GM18505 (cell line): ENCODE measurements around the gene WBP2.

Source experiments
- ATAC-seq: cut with Tn5 transposase; IDR thresholded peaks from one replicate; pipeline ENCODE4 v1.9.1; 2021; ENCODE audit not compliant: unreplicated experiment
- POLR2A ChIP-seq: IDR thresholded peaks from 4 replicates; pipeline ENCODE4 v1.6.1; 2011; ENCODE audit warnings: borderline replicate concordance; ENCODE audit not compliant: insufficient read depth, insufficient read length; ENCODE audit errors: extremely low read depth

Gene WBP2

DNA sequence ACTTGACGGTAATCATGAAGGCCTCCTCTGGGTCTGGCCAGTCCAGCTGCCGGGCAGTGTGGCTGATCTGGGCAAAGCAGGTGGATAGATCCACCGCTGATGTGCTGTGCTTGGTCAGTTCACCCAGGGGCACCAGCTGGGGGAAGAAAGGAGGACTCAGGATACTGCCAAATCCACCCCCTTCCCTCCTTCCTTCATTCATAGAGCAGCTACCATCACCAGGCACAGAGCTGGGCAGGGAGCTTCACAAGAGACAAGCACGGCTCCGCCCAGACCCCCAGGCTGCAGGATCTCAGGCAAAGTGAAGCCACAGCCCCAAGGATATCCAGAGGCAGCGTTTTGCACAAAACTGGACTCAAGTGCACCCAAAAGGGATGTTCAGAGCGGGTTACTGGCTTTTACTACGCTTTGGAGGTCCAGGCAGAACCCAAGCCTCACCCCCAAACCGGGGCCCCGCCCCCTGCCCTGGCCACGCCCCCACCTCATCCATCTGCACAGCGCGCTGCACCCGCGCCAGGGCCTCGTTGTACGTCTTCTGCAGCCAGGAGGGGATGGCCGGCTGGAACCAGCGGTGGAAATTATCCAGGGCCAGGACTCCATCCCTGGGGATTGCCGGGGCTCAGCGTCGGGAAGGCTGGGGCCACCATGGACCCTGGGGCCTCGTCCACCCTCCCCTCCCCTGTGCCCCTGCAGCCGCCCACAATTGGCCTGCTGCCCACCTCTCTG lies 20.0 kb downstream of the WBP2 start:
- no peak for TF ChIP-seq POLR2A
- ATAC-seq: no peak

DNA sequence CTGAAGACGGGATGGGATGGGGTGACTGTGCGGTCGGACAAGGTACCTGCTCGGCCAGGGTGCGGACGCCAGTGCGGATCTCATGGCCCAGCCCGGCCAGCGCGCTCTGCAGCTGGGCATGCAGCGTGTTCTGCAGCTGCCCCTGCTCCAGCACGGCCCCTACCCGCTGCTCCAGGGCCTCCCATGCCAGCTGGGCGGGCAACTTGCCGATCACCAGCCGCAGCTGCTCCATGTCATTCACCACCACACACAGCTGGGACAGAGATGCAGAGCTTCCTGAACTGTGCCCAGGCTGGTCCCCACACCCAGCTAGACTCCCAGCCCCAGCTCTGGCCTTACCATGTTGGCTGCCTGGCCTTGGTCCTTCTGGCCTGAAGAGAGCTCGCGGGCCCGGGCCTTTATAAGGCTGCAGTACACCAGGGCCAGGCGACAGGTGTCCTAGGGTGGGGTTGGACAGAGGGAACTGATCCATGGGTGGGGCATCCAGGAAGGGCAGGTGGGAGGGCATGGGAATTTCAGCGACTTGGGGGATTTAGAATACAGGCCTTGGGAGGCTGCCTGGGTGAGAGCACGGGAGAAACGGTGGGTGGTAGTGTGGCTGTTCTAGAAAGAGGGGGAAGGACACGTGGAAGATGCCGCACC lies 20.7 kb downstream of the WBP2 start:
- TF ChIP-seq POLR2A: no peak
- ATAC-seq: no peak

DNA sequence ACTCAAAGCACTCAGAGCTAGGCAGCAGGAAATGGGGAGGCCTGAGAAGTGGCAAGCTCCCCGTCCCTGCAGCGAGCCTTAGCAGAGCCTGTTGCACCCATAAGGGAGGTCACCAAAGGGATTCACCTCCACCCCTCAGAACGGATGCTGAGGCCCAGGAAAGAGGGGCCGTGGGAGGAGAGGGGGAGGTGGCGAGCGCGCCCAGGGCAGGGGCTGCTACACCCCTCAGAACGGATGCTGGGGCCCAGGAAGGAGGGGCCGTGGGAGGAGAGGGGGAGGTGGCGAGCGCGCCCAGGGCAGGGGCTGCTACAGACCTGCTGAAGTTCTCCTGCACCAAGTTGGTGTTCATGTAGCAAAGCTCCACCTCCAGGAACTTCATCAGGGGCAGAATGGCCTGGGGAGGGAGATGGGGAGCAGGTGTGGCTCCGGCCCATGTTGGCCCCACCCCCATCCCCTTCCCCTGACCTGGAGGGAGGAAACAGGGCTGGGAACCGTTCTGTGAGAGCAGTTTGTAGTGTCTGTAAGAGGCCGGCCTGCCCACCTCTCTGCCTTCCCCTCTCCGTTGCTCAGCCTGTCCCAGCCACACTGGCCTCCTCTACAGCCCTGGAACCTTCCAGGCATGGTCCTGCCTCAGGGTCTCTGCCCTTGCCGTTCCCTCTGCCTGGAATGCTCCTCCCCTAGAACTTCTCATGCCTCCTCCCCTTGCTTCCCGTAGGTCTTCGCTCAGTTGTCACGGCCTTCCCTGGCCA lies 22.3 kb downstream of the WBP2 start:
- TF ChIP-seq POLR2A: no peak
- no peak for ATAC-seq

DNA sequence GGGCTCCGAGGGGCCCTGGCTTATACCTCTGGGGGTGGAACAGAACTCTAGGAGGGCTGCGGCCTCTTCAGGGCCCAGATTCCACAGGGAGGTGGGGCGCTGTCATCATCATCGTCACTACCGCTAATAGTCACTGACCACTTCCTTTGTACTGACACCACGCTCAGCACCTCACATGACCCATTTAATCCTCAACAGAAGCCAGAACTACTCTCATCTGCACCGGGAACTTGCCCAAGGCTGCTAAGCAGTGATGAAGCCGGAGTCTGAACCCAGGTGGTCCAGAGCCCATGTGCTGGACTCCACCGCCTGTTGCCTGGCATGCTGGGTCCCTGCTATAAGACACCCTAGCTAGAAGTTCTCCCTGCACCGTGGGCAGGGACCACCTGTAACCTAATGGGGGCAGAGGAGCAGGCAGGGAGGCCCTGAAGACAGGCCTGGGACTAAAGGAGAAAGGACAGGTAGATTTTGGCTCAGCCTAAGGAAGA lies 22.9 kb downstream of the WBP2 start:
- TF ChIP-seq POLR2A: no peak
- no peak for ATAC-seq

DNA sequence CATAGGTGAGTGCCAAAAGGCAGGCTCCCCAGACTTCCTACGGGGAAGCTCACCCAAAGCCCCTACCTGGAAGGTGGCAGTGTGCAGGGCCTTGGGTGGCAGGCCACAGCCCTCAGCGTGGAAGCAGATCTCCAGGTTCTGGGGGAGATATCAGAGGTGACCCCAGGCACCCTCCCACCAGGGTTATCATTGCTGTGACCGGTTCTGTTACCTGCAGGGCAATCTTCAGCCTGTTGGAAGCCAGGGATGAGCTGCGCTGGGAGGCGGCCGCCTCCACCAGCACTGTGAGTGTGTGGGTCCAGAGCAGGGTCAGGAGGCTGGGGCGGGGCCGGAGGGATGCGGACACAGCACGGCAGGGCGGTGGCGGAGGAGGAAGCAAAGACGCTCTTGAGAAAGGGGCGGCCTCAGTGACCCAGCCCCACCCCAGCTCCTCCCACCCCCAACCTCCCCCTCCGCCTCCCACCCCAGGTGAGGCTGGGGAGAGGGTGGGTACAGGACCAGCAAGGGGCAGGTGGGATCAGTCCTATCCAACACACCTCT lies 24.0 kb downstream of the WBP2 start:
- ATAC-seq: no peak
- no peak for TF ChIP-seq POLR2A

DNA sequence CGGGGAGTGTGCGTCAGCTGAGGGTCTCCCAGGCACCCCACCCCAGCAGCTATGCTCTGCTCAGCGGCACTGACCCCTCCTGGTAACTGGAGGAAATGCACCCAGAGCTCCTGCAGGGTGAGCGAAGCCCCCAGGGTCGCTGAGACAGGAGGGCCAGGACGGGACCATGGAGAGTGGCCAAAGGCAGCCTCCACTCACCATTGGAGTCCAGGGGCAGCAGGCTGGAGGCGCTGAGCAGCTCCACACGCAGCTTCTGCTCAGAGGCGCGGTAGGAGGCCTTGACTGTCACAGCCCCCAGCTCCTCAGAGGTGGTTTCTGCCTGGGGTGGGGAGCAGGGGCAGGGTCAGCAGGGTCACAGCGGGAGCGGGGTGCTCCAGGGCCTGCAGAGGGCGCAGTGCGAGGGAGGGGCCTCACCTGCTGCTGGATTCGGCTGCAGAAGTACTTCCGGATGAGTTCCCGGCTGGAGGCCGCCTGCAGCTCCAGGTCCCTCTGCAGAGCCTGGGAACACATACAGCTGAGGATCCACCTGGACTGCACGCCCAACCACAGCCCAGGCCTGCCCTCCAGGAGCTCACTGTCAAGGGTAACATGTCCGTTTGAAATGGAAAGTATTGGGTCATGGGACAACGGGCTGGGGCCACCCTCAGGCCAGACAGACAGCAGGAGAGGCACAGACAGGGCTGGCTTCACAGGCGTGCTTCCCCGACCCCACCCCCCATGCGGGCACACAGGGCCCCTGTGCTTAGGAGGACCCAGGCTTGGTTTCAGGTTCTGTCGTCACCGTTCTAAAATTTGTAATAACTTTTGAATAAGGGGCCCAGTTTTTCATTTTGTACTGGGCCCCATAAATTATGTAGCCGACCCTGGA lies 24.7 kb downstream of the WBP2 start:
- TF ChIP-seq POLR2A: no peak

DNA sequence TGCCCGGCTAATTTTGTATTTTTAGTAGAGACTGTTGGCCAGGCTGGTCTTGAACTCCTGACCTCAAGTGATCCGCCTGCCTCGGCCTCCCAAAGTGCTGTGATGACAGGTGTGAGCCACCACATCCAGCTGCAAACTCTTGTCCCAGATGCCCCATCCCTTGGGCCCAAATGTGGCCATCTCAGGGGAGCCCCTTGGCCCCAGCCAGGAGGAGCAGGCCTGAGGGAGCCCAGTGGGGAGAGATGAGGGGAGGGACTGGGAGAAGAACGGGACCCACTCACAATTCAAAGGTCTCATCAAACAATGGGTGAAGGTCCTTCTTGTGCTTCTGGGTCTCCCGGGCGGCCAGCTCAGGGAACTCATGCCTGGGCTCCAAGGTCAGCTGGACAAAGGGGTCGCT lies 25.4 kb downstream of the WBP2 start:
- no peak for TF ChIP-seq POLR2A
- no peak for ATAC-seq

More for the DNA sequence above, 24.7 kb downstream of the WBP2 start:
- ATAC-seq: no peak

DNA sequence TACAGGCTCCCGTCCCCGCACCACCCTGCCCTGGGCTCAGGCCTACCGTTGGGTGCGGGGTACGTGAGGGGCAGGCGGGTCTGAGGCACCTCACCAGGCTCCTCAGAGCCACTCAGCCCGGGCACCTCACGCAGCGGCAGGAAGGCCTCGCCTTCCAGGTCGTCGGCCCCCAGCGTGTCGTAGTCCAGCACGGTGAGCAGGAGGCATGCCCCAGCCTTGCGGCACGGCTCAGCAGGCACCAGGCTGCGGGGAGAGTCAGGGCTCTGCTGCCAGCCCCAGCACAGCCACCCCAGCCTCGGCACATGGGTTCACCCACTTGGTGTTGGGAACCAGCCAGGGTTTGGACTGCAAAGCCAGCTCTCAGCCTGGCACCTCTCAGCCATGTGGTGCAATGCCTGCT lies 26.4 kb downstream of the WBP2 start:
- no peak for ATAC-seq
- no peak for TF ChIP-seq POLR2A

DNA sequence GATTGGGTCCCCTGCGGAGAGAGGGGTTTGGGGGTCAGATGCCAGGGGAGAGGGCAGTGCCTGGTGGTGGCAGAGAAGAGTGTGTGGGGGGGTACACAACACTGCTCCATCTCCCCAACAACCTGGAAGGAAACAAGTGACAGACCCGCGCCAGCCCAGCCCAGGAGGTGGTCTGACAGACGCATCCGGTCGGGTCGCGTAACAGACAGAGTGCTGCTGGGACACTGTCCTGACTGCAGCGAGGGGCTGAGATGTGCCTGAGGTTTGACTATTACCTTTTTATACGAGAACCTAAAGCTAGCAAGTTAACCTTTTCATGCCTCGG lies 27.1 kb downstream of the WBP2 start:
- TF ChIP-seq POLR2A: no peak

DNA sequence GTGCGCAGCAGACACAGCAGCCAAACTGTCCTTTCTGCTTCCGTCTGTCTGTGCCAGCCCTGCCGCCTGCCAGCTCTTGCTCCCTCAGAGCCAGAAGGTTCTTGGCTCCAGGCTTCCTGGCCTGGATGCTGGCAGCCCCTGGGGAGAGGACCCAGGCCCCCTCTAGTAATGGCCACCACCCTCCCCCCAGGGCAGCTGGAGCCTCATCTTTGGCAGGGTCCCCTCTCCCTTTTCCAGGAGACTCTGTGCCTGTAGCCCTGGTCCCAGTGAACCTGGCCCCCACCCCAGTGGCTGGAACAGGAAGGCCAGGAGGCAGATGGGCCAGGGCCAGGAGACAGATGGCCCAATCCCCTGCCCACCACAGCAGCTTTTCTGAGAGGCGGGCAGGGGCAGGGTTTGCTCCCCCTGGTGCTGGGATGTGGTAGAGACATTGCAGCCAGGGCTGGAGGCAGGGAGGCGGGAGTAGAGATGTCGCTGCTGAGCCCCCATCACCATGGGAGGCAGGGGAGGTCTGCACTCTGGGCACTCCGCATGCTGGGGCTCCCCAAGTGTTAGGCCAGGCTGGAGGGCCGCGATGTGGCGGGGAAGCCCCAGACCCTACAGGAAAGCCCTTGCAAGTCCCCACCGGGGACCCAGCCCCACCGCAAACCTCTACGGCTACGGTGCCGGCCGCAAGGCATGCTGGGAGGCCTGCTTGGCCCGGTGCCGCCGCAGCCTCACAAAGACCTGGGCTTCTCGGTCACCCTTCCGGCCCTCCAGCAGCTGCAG lies 27.6 kb downstream of the WBP2 start:
- no peak for TF ChIP-seq POLR2A
- no peak for ATAC-seq

More for the DNA sequence above, 27.1 kb downstream of the WBP2 start:
- no peak for ATAC-seq

DNA sequence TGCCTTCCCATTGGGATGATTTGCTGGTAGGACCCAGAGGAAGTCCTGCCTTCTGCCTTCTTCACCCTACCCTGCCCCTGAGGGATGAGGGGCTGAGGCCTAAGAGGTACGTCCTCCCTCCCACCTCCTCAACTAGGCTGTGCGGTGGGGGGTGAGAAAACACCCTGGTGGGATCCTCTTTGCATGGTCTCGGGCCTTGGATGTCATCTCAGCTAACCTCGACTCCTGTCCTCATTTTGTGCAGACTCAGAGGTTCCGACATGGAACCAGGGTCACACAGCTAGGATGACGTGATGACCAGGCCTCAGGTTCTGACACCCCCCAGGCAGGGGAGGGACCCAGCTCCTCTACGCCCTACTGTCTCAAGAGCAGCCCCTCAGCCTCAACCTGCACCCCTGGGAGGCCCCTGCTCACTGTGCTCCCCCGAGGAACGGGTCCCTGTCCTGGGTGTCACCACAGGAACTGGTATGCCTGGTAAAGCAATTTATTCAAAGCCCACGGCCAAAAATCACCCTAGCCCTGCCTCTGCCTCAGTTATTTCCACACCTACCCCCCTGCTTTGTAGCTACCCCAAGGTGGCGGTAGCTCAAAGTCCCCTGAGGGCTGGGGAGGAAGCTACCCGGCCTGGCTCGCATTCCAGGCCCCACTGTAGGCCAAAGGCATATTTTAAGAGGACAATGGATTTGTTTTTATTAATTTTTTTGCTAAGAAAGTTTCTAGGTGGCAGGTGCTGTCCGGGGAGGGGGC lies 28.4 kb downstream of the WBP2 start:
- ATAC-seq: no peak
- TF ChIP-seq POLR2A: no peak
